ENCODE measurements around the gene RNF144B. TPM values are rescaled to one million over a fixed set of nuclear protein-coding genes. Genes with fewer than 3 reads are reported as not detected.

The RNF144B gene
- polyA plus RNA-seq, 3 donors = 25.6 to 31.0 (median 27.9) TPM

- Histone ChIP-seq H3K4me2 (replicated peaks; ENCODE audit: extremely low read depth, low read length, poor library complexity, severe bottlenecking) (no peak overlapping the region), H3K4me1 (ENCODE audit: control insufficient read depth in 1 of 2, insufficient read depth in 2 of 2, low read length in 2 of 2) (no peaks in the 10 kb centered on the region), H3K27ac (ENCODE audit: low read depth in 1 of 2, low read length in 2 of 2) (no peak overlapping the region), H2AFZ (ENCODE audit: insufficient read depth, low read depth, low read length, poor library complexity, severe bottlenecking) (no peak overlapping the region), H3K9me3 (replicated peaks in 1 of 2; ENCODE audit: control insufficient read depth in 1 of 2, insufficient read depth in 1 of 2, low read length in 2 of 2) (peaks cover 0 to 20% of the 10 kb centered on the region in 2 donors), H3K79me2 (ENCODE audit: insufficient read depth, low read length) (no peaks in the 10 kb centered on the region), H3K9ac (ENCODE audit: insufficient read depth, low read length, poor library complexity, severe bottlenecking) (no peak overlapping the region), H3K4me3 (replicated peaks in 1 of 3; ENCODE audit: low read depth in 2 of 3, low read length in 3 of 3) (no peak overlapping the region), H3K36me3 (replicated peaks in 1 of 2; ENCODE audit: control insufficient read depth in 1 of 2, insufficient read depth in 2 of 2, low read length in 2 of 2) (no peaks in the 10 kb centered on the region), H3K27me3 (ENCODE audit: control insufficient read depth in 2 of 2, insufficient read depth in 2 of 2, low read length in 2 of 2) (no peaks in the 10 kb centered on the region), H4K20me1 (ENCODE audit: insufficient read depth, low read length) (no peaks in the 10 kb centered on the region)
- no peak overlapping the region for H3K4me3 Mint-ChIP-seq
- H3K27me3 Mint-ChIP-seq (ENCODE audit: low read depth in 3 of 3) = peaks cover 0 to 3% (median 0%) of the 10 kb centered on the region in 3 donors
- no peak overlapping the region for H3K27ac Mint-ChIP-seq
- no peaks in the 10 kb centered on the region for H3K4me1 Mint-ChIP-seq
- TF ChIP-seq, protein P1, sequence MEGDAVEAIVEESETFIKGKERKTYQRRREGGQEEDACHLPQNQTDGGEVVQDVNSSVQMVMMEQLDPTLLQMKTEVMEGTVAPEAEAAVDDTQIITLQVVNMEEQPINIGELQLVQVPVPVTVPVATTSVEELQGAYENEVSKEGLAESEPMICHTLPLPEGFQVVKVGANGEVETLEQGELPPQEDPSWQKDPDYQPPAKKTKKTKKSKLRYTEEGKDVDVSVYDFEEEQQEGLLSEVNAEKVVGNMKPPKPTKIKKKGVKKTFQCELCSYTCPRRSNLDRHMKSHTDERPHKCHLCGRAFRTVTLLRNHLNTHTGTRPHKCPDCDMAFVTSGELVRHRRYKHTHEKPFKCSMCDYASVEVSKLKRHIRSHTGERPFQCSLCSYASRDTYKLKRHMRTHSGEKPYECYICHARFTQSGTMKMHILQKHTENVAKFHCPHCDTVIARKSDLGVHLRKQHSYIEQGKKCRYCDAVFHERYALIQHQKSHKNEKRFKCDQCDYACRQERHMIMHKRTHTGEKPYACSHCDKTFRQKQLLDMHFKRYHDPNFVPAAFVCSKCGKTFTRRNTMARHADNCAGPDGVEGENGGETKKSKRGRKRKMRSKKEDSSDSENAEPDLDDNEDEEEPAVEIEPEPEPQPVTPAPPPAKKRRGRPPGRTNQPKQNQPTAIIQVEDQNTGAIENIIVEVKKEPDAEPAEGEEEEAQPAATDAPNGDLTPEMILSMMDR (IDR thresholded peaks at IDR 0.05) = no peak
- 96% methylated on average over 4 of the region's 5 CpGs for WGBS (ENCODE audit: insufficient coverage)
- no peaks in the 10 kb centered on the region for H3K36me3 Mint-ChIP-seq
- intact Hi-C loops (cut with micrococcal nuclease) = no loop called here
- peaks cover under 1 to 7% (median 6%) of the 10 kb centered on the region in 7 donors for H3K9me3 Mint-ChIP-seq
- DNase-seq = no peak
Measured at GRCh38 chr6:18371010-18371409, 16.1 kb upstream of the RNF144B start.

DNA sequence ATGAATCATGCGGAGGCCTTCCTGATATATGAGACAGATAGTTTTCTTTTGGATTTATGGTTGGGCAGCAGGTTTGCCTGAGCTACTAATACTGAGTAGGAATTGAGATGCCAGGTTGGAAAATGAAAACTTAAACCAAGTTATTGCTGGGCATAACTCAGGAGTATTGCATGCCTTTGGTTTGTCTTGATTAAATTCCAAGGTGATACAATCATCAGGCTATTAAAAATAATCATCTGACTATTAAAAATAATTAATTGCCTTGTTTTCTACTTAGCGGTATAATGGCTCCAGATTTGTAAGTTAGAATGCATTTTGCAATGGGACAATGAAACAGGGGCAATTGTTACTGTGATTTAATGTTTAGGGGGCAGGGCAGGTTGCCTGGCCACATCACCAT, 15.5 kb upstream of the RNF144B start:
- H4K20me1 ChIP-seq (ENCODE audit: insufficient read depth, low read length) = no peaks in the 10 kb centered on the region
- no peak for DNase-seq
- peaks cover 0 to 14% of the 10 kb centered on the region in 2 donors for H3K9me3 ChIP-seq (replicated peaks in 1 of 2; ENCODE audit: control insufficient read depth in 1 of 2, insufficient read depth in 1 of 2, low read length in 2 of 2)
- H3K9me3 Mint-ChIP-seq = peaks cover 0 to 6% (median 5%) of the 10 kb centered on the region in 7 donors
- H3K27ac ChIP-seq (ENCODE audit: low read depth in 1 of 2, low read length in 2 of 2) = no peak overlapping the region
- H3K4me3 ChIP-seq (replicated peaks in 1 of 3; ENCODE audit: low read depth in 2 of 3, low read length in 3 of 3) = no peak overlapping the region
- no peaks in the 10 kb centered on the region for H3K27me3 ChIP-seq (ENCODE audit: control insufficient read depth in 2 of 2, insufficient read depth in 2 of 2, low read length in 2 of 2)
- no peaks in the 10 kb centered on the region for H3K79me2 ChIP-seq (ENCODE audit: insufficient read depth, low read length)
- no peak overlapping the region for H3K27ac Mint-ChIP-seq
- no peaks in the 10 kb centered on the region for H3K36me3 Mint-ChIP-seq
- intact Hi-C loops (cut with micrococcal nuclease) = no loop called here
- H3K4me1 ChIP-seq (ENCODE audit: control insufficient read depth in 1 of 2, insufficient read depth in 2 of 2, low read length in 2 of 2) = no peaks in the 10 kb centered on the region
- no CpG with 5 or more reads among the region's 2 CpGs for WGBS (ENCODE audit: insufficient coverage)
- peaks cover 0 to 3% (median 0%) of the 10 kb centered on the region in 3 donors for H3K27me3 Mint-ChIP-seq (ENCODE audit: low read depth in 3 of 3)
- no peak overlapping the region for H2AFZ ChIP-seq (ENCODE audit: insufficient read depth, low read depth, low read length, poor library complexity, severe bottlenecking)
- H3K36me3 ChIP-seq (replicated peaks in 1 of 2; ENCODE audit: control insufficient read depth in 1 of 2, insufficient read depth in 2 of 2, low read length in 2 of 2) = no peaks in the 10 kb centered on the region
- no peak overlapping the region for H3K9ac ChIP-seq (ENCODE audit: insufficient read depth, low read length, poor library complexity, severe bottlenecking)
- no peaks in the 10 kb centered on the region for H3K4me1 Mint-ChIP-seq
- no peak overlapping the region for H3K4me3 Mint-ChIP-seq
- TF ChIP-seq, protein P1 (IDR thresholded peaks at IDR 0.05) = no peak
- no peak overlapping the region for H3K4me2 ChIP-seq (replicated peaks; ENCODE audit: extremely low read depth, low read length, poor library complexity, severe bottlenecking)
